MV-4-11 (cell line): ENCODE measurements around the gene ELOB.
A peak's percentile ranks its signal among the peaks of the same experiment; 100 is the strongest.

Experiments used
- DNase-seq: peaks from one replicate; lab custom pipeline; 2025; lab: John Stamatoyannopoulos, UW

The ELOB gene

DNA sequence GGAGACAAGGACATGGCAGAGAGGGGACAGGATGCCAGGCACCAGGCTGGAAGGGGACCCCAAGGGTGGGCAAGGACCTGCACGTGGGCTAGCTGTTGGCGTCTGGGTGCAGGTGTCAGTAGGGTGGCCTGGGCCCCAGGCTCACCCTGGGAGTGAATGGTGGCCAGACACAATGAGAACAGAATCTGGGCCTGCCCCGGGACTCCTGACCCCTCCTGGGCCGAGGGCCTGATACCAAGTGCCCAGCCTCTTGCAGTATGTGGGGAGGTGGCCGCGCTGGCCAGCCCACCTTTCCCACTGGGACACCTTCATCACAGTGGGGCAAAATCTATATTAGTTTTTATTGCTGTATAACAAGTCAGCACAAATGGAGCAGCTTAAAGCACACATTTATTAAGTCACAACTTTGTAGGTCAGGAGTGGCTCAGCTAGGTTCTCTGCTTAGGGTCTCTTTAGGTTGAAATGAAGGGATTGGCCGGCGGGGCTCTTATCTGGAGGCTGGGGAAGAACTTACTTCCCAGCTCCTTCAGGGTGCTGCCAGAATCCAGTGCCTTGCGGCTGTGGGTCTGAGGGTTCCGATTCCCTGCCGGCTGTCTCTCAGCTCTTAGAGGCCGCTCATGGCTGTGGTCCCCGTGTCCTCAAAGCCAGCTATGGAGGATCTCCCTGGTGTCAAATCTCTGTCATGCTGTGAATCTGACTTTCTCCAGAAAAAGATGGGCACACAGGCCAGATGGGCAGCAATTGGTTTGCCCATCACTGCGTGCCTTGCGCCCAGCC is 6.7 kb upstream of the ELOB start:
- no peak for DNase-seq

DNA sequence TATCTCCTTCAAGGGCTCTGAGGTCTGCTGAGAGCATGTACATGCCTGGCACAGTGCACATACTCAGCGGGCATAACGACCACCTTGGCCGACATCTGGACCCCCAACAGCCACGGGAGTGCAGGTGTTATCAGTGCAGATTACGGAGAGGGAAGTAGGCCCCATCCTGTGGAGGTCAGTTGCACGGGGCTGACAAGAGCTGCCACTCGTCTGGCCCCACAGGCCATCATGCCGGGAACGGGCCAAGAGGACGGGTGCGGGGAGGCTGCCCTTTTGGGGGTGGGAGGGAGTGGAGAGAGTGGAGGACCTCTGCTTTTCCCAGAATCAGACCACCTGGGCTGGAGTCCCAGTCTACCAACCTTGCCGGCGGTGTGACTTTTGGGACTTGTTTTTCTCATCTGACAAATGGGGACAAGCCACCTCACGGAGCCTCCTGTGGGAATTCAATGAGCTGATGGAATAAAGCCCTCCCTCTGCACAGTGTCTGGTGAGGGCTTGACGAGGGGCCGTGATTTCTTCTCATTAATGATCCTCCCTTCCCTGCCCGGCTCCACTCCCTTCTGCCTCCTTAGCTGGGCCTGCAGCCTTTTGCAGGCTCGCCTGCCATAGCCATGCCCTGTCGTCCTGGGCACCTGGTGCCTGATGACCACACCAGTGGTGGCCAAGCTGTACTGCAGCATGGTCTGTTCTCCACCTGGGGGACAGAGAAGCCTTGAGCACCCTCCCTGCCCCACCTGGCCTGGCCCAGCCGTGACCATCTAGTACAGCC is 5.7 kb upstream of the ELOB start:
- no peak for DNase-seq

DNA sequence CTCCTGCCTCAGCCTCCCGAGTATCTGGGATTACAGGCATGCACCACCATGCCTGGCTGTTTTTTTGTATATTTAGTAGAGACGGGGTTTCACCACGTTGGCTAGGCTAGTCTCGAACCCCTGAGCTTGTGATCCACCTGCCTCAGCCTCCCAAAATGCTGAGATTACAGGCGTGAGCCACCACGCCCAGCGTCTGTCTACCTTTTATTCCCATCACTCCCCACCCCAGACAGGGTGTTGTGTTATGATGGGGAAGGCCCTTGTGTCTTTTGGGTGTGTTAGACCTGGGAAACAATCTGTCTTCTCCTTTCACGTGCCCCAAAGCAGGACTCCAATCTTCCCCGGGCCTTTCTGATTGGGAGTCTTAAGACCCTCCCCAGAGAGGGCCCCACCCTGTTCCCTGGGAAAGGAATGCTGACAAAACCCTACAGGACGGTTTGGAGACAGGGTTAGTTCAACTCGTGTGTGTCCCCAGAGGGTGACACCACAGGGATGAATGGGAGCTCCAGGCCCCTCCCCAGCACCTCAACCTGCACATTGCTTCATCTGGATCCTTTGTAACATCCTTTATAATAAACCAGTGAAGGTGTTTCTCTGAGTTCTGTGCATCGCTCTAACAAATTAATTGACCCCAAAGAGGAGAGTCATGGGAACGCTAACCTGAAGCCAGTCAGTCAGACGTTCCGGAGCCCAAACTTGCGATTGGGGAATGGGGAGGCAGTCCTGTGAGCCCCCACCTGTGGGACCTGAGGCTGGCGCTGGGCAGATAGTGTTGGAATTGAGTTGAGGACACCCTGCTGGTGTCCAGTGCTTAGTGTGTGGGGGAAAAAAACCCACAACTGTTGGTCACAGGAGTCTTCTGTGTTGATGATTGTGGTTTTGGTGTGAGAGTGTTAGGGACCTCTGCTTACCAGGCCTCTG is 3.2 kb upstream of the ELOB start:
- no peak for DNase-seq

DNA sequence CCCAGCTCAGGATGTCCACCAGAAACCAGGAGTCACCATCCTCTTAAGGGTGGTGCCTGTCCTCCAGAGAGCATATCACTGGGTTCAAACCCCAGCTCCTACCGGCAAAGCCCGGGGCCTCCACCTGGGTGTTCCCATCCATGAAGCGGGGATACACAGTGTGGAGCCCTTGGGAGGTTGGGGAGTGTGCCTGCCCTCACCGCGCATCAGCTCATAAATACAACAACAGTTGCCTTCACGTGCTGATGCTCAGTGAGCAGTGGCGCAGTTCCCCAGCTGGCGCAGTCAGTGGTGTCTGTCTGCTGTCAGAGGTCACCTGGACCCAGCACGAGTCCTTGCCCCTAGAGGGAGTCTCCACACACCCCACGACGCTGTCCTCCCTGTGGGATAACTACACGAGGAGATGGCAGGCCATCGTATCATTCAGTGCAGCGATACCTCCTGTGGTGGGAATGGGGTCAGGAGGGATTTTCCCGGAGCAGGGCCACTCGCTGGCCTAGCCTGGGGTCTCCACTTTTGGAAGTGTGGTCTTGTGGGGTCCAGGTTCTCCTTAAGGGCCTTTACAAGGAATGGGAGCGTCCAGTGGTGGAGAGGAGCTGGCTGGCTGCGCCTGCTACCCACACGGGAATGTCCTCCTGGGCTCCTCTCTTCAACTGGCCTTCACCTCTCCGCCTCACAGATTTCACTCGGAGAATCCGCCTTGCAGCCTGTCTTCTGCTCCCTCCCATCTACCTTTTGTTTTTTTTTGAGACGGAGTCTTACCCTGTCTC is 2.3 kb upstream of the ELOB start:
- DNase-seq = no peak

DNA sequence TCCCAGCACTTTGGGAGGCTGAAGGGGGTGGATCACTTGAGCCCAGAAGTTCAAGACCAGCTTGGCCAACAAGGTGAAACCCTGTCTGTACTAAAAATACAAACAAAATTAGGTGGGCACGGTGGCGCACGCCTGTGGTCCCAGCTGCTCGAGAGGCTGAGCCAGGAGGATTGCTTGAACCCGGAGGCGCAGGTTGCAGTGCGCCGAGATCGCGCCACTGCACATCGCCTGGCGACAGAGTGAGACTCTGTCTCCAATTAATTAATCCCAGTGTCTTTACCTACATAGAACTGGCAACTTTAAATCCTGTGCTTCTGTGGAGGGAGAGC is 1.5 kb upstream of the ELOB start:
- no peak for DNase-seq

DNA sequence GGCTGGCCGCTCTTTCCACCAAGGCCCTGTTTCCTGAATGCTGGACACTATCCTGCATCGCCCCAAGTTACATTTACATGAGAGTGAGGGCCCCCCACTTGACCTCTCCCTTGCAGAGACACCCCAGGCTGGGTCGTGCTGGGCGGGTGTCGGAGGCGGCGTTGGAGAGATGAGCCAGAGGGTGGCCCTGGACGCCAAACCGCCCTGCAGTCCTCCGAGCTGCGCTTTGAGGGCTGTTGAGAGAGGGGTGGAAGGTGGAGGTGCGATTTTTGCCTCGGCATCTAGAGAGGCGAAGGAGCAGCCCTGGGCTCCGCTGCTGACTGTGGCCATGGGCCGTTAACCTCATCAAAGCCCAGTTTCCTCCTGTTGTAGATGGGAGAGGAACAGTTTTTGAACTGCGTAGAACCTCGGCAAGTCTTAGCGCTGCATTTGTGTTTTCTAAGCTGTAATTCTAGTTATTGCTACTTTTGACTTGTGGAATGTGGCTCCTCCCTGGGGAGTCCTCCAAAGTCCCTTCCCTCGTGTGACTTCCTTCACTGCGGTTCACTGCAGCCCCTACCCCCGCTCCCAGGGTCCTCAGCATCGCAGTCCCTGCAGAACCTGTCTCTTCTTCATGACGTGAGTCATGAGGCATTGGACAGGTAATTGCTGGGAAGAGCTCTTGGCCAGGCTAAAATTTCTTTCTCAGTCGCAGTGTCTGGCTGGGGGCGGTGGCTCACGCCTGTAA is 986 bp upstream of the ELOB start:
- no peak for DNase-seq

DNA sequence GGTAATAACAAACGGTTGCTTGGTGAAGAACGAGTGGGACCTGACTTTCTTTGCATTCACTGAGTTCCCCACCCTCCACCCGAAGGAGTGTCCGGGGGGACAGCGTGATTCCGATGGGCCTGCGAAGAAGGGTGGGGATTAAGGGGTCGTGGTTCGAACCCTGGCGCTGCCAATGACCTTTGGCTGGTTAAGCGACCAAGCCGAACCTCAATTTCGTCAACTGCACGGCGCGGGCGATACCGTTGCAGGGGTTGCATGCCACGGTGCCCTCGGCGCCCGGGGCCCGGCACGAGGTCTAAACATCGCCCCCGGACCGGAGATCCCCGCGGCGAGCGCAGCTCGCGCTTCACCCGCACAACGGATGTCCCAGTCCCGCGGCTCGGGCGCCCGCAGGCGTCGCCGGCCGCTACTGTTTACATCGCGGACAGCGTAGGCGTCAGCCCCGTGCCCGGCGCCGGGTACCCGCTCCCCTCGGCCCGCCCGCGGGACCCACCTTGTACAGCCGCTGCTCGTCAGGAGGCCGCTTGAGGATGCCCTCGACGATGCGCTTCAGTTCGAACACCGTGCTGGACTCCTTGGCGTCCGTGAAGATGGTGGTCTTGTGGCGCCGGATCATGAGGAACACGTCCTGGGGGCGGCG is 460 bp downstream of the ELOB start:
- no peak for DNase-seq

DNA sequence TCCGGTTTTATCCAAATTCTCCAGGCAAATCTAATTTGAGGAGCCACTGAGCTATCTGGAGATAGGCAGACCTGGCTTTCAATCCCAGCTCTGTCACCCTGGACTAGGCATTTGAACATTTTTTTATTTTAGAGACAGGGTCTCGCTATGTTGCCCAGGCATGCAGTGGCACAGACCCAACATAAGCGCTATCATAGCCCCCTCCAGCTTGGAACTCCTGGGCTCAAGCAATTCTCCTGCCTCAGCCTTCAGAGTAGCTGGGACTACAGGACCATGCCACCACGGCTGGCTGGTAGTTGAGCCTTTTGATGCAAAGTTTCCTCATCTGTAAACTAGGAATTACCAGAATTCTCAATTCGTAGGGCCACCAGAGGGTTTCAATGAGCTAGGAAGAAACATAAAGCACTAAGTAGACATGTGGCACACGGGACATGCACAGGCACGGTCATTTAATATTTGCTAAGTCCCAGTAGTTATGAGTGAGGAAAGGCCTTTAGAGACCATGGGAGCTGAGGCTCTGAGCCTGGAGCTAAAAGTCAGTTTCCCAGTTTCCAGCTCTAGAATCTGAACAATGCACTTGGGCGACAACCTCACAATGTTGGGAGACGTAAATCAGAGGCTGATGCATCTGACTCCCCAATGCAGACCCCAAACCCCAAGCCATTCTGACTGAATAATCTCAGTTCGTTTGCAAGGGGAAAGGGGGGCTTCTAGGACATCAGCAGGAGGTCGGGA is 1.1 kb downstream of the ELOB start:
- no peak for DNase-seq

DNA sequence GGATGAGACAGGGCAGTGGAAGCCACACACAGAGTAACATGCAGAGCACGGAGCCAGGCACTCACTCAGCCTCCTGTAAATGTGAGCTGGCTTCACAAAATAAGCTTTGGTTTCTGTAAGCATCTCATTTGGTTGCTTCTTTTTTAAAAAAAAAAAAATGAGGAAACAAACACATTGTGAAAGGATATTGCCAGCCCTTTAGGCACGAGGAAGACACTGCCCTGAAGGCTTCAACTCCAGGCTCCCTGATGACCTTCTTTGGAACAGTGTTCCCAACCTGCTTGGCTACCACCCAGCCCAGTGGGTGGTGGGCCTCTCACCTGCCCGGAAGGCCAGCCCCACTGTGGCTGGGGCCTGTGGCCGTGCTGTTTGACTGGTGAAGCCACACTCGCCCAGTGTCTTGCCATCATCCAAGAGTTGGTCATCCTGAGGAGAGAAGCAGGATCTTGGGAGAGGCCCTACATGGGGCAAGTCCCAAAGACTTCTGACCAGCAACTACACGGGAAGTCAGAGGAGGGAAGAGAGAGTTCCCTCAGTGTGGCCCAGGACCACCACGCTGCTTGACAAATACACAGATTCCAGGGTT is 1.9 kb downstream of the ELOB start:
- peak; percentile 19 for DNase-seq

DNA sequence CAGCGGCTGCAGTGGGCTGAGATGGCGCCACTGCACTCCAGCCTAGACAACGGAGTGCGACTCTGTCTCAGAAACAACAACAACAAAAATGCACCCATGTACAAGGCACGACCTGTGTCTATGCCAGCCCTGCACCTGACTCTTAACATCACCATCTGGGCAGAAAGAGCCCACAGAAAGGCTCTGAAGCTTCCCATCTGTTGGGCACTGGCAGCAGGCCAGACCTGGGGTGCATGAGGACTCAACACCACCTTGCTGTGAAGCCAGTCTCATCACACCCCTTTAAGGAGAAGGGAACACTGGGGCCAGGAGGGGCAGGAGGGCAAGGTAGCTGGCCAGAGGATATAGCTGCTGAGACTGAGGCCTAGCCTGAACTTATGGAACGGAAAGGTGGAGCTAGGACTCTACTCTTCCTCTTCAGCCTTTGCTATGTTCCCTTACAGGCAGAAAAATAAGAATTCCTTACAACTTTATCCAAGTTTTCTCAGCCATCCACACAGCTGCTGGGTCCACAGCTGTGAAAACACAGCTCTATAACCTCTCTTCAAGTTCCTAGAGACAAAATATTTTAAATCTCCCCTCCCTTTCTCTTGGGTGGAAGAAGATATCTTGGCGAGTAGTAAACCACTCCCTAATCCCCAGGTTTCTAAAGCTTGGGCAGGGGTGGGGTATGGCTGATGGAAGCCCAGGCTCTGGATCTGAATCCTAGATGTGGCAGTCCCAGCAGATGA is 2.8 kb downstream of the ELOB start:
- DNase-seq = no peak

DNA sequence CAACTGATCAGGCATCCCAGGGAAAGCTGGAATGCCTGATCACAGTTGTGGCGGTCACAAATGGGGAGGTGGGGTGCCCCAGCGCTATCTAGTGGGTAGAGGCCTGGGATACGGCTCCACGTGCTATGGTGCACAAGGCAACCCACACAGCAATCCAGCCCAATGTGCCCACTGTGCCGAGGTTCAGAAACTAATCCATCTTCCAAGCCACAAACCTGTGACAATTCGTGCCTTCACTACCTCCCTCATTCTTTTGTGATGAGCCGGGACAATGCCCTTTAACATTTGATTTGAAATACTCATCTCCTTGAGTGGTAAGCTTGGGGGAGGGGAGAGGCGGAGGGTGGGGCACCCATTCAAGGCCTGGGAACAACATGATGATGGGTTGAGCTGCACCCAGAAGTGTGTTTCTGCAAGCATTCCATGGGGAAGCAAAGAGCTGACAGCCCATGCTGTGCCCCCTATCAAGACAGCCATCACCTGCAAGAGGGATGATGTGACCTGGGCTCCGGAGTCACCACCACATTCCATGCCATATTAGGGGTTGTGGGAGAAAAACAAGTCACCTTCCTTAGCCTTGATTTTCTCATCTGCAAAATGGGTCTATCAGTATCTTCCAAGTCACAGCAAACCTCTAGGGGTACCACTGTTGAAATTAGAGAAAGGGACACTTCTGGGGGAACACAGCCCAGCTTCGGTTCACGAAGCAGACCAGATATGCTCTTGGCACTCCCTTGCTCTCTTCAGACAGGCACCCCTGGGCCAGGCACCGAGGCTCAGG is 3.7 kb downstream of the ELOB start:
- no peak for DNase-seq

DNA sequence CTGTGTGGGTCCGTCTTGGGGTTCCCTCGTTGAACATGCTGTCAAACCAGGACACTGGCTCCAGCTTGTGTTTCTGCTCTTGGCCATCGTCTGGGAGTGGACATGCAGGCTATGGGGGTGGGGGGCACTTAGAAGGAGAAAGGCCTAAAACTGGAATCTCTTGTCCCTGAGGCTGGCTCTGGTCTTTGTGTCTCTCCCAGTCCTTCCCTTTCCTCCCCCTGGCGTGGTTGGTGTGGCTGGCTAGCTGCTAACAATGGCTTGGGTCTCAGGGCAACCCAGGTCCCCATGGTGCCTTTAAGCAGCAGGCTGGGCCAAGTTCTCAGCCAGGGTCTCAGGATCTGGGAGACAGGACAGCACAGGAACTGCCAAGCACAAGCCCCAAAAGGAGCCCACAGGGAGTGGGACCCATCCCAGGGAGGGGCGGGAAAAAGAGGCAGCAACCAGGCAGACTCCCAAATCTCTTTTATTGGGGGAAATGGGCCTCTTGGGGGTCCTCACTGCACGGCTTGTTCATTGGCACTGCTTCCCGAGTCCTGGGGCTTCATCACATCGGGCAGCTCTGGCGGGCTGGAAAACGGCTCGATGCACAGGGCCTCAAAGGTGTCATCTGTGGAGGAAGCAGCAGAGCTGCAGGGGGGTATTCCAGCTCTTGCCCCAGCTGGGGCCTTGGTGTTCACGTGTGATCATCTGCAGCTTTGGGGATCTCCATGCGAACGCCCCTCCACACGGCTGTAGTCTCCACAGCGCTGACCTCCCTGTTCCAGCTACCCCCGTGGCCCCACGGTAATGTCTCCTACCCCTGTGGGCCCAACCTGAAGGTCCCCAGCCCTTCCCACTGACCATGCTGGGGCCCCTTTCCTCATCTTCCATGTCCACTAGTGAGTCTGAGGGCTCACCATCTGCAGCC is 5.3 kb downstream of the ELOB start:
- no peak for DNase-seq

DNA sequence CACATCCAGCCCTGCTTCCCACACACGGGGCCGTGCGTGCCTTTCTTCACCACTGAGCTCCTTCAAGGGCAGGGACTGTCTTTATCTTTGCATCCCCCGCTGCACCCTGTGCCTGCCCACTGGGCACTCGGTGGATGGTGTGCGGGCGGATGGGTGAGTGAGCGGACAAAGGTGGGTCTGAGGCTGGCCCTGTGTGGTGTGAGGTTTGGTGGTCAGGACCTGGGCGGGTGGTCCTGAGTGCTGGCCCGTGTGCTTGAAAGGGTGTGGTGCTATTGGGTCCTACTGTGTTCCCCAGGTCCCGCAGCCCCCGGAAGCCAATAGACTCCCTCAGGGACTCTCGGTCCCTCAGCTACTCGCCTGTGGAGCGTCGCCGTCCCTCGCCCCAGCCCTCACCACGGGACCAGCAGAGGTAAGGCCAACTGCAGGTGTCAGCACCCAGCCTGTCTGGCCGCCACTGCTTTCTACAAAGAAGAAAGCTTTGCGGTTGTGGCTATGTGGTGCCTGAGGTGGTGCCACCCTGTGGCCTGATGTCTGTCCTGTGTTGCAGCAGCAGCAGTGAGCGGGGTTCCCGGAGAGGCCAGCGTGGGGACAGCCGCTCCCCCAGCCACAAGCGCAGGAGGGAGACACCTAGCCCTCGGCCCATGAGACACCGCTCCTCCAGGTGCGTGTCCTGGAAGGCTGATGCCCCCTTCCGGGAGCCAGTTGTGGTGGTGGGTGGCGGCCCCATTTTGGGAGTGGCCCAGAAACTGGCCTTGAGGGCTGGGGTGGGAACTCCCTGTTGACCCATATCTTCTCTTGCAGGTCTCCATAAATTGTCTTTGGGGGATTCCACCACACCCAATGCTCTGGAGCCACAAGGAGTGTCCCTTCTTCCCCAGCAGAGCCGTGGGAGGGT is 6.8 kb downstream of the ELOB start:
- DNase-seq = peak; percentile 40

DNA sequence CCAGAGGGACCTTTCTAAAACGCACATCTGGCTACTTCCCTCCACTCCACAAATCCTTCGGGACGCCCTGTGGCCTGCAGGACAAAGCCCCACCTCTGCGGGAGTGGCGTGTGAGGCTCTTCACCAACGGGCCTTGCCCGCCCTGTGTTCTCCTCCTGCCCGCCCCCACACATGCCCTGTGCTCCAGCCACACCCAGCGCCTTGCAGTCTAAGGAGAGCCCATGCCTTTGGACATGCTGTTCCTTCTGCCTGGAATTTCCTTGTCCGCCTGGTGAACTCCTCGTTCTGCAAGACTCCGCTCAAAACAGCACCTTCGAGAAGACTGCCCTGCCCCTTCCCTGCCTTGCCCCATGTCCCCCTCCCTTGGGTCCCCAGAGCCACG is 7.4 kb downstream of the ELOB start:
- DNase-seq = no peak

DNA sequence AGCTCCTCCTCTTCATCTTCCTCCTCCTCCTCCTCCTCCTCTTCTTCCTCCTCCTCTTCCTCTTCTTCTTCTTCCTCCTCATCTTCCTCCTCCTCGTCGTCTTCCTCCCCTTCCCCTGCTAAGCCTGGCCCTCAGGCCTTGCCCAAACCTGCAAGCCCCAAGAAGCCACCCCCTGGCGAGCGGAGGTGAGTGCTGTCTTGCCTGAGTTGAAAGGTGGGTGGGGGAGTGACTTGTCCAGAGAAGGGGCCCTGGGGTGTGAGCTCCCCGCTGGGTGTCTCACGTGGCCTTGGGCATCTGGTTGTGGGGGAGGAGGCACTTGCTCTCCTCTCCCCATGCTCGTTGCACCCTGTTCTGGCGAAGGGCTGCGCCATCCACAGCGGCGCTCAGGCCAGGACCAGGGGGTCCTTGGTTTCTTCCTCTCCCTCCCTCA is 8.0 kb downstream of the ELOB start:
- no peak for DNase-seq
